ENCODE data around the gene CFAP43. TPM values are rescaled to one million over a fixed set of nuclear protein-coding genes. Genes with fewer than 3 reads are reported as not detected.
A peak's percentile ranks its signal among the peaks of the same experiment; 100 is the strongest.

Gene CFAP43
- total and polyA plus RNA-seq, 9 of the 15 experiments (the other 6 are each of a cell fraction or from before 2014, with no cell fraction given), result 0.07 to 0.86 (median 0.11) TPM; not detected in 1

GRCh38 chr10:104121485-104122224, 110.5 kb downstream of the CFAP43 start, which contains the start of gene SFR1 (continued):
- TF ChIP-seq CHAMP1 (IDR thresholded peaks at IDR 0.05), result no peak
- TF ChIP-seq NONO (IDR thresholded peaks at IDR 0.05; ENCODE audit: low read depth in 2 of 2, low read length in 1 of 2), result no peak
- no peak for TF ChIP-seq ZBTB49 (CRISPR knock-in tag; IDR thresholded peaks at IDR 0.05; ENCODE audit: borderline replicate concordance)
- TF ChIP-seq ARHGAP35 (IDR thresholded peaks at IDR 0.05; ENCODE audit: partially characterized antibody), result no peak
- TF ChIP-seq POLR2AphosphoS5 (IDR thresholded peaks at IDR 0.05; ENCODE audit: control insufficient read depth, insufficient read depth, low read depth, low read length), result peak; percentile 79
- no peak for TF ChIP-seq ZNF217 (CRISPR knock-in tag; IDR thresholded peaks at IDR 0.05)
- TF ChIP-seq ZBTB1 (CRISPR knock-in tag; IDR thresholded peaks at IDR 0.05; ENCODE audit: borderline replicate concordance, low read depth), result peak; percentile 3; the same call in 1 of the 2 replicates
- TF ChIP-seq E4F1 (CRISPR knock-in tag; IDR thresholded peaks at IDR 0.05; ENCODE audit: borderline replicate concordance), result peak; percentile 92
- TF ChIP-seq TAF7 (tag; IDR thresholded peaks at IDR 0.05), result no peak
- no peak for TF ChIP-seq HMG20B (CRISPR knock-in tag; IDR thresholded peaks at IDR 0.05)
- TF ChIP-seq PCBP1 (IDR thresholded peaks at IDR 0.05; ENCODE audit: low read depth, low read length, poor library complexity, severe bottlenecking), result no peak
- no peak for TF ChIP-seq JUNB (CRISPR knock-in tag; conservative IDR thresholded peaks at IDR 0.05)
- no peak for TF ChIP-seq MAFF (IDR thresholded peaks at IDR 0.05; ENCODE audit: low read length)
- peak; percentile 51; the same call in 1 of the 2 replicates for TF ChIP-seq HCFC1 (IDR thresholded peaks at IDR 0.05; ENCODE audit: low read depth, low read length)
- TF ChIP-seq ZBTB9 (CRISPR knock-in tag; IDR thresholded peaks at IDR 0.05), result no peak
- no peak for TF ChIP-seq ZNF134 (CRISPR knock-in tag; conservative IDR thresholded peaks at IDR 0.05)
- no peak for TF ChIP-seq MTA2 (IDR thresholded peaks at IDR 0.05; ENCODE audit: low read depth)
- no peak for TF ChIP-seq RBM25 (IDR thresholded peaks at IDR 0.05; ENCODE audit: low read depth, low read length, severe bottlenecking)
- no peak for TF ChIP-seq SREBF1 (IDR thresholded peaks at IDR 0.05; ENCODE audit: borderline replicate concordance, low read depth, low read length)
- TF ChIP-seq ZZZ3 (IDR thresholded peaks at IDR 0.05), result no peak
